Gastroesophageal sphincter (tissue), 2 donors: ENCODE data around the gene PHF12.

Experiments used
- POLR2A ChIP-seq, 2 donors: fragments of 450-650 bp; IDR thresholded peaks; one replicate each; pipeline ENCODE4 v1.6.1; 2017; ENCODE audit warnings: antibody characterized with exemption in 2 of 2, mild to moderate bottlenecking in 2 of 2, moderate library complexity in 1 of 2
- POLR2AphosphoS5 ChIP-seq: sonication (generic); formaldehyde crosslinking; IDR thresholded peaks from one replicate; pipeline ENCODE4 v1.6.1; 2017; ENCODE audit warnings: antibody characterized with exemption

- no peak for TF ChIP-seq POLR2AphosphoS5
- TF ChIP-seq POLR2A (IDR thresholded peaks at IDR 0.05), result no peak
Measured at GRCh38 chr17:28897769-28898526, 53.4 kb downstream of the PHF12 start.
